Upper lobe of left lung (tissue), 6 donors: Measurements from ENCODE around the gene CHRNA4. TPM values are rescaled to one million over a fixed set of nuclear protein-coding genes. Genes with fewer than 3 reads are reported as not detected.

Experiments used
- ATAC-seq, 2 donors: fragments of 200-7000 bp; cut with Tn5 transposase; one replicate each; pipeline ENCODE4 v1.9.1; 2022; ENCODE audit warnings: mild to moderate bottlenecking in 2 of 2, moderate library complexity in 2 of 2; ENCODE audit not compliant: low FRiP score in 2 of 2
- DNase-seq, 2 donors: peaks; one replicate each; pipeline ENCODE4 v3.0.0-alpha.2; 2019 to 2020
- H3K27ac ChIP-seq, 4 donors: fragments of 200-600 bp; sonication (generic); one replicate each; pipeline ENCODE4 v1.5.1; 2016 to 2019
- H3K27me3 ChIP-seq, 4 donors: fragments of 200-600 bp; sonication (generic); one replicate each; pipeline ENCODE4 v1.5.1; 2017 to 2019
- H3K36me3 ChIP-seq, 4 donors: fragments of 200-600 bp; sonication (generic); one replicate each; pipeline ENCODE4 v1.5.1; 2016 to 2019
- H3K4me1 ChIP-seq, 4 donors: fragments of 200-600 bp; sonication (generic); one replicate each; pipeline ENCODE4 v1.5.1; 2018 to 2019
- H3K4me3 ChIP-seq, 4 donors: fragments of 200-600 bp; sonication (generic); one replicate each; pipeline ENCODE4 v1.5.1; 2017 to 2019; ENCODE audit warnings: mild to moderate bottlenecking in 2 of 4, moderate library complexity in 1 of 4
- H3K9me3 ChIP-seq, 4 donors: fragments of 200-600 bp; sonication (generic); one replicate each; pipeline ENCODE4 v1.5.1; 2018 to 2019
- CTCF ChIP-seq, 6 experiments: fragments of 450-650 bp in 4 of 6; fragments of 200-600 bp in 2 of 6; sonication (generic) in 2 of 6; IDR thresholded peaks; one replicate each; pipeline ENCODE4 v1.5.1; 2016 to 2019; ENCODE audit warnings: antibody characterized with exemption in 6 of 6
- EP300 ChIP-seq, 4 donors: sonication (generic); formaldehyde crosslinking; IDR thresholded peaks; one replicate each; pipeline ENCODE4 v1.5.1; 2017; ENCODE audit warnings: antibody characterized with exemption in 4 of 4, control low read depth in 2 of 4
- POLR2A ChIP-seq, 4 donors: fragments of 450-650 bp; IDR thresholded peaks; one replicate each; pipeline ENCODE4 v1.5.1; 2016 to 2017; ENCODE audit warnings: antibody characterized with exemption in 4 of 4, mild to moderate bottlenecking in 2 of 4
- POLR2AphosphoS5 ChIP-seq, 2 donors: sonication (generic); formaldehyde crosslinking; IDR thresholded peaks; one replicate each; pipeline ENCODE4 v1.5.1; 2017; ENCODE audit warnings: antibody characterized with exemption in 2 of 2
- WGBS, 2 donors: methylation state at CpG; one replicate each; pipeline ENCODE4 v1.1.5; 2017 to 2018; 5-methylcytosine and 5-hydroxymethylcytosine counted together
- total RNA-seq, 6 donors: library from RNA; depleted of rRNA in 4 of 6; stranded (reverse); fragments of >200 nt in 4 of 6; gene quantifications; one replicate each; pipeline versions ENCODE4 v1.1.0 to v1.2.1, GENCODE V29; 2016 to 2021
- donor health status: DM: no; HTN: no; CAD: no; lungs with moderate emphysema.
- donor health status: DM: no; HTN: yes; CAD: no; lungs with severe emphysema.

CHRNA4 gene
- total RNA-seq, 6 donors from 2014 or later = 0.10 TPM; not detected in 5

GRCh38 chr20:63326314-63327230 lies 34.6 kb downstream of the CHRNA4 start:
- no peak overlapping the region for H3K4me3 ChIP-seq
- H3K27me3 ChIP-seq = no peaks in the 10 kb centered on the region
- peaks cover 0 to 5% (median 2%) of the 10 kb centered on the region in 4 donors for H3K4me1 ChIP-seq
- 80 to 87% methylated on average over 11 to 15 of the region's 15 CpGs for WGBS, 2 donors
- DNase-seq (peak in 1 of 2 donors; percentile 40), ATAC-seq (no peak)
- H3K36me3 ChIP-seq = no peaks in the 10 kb centered on the region
- H3K9me3 ChIP-seq = peaks cover 0 to 8% (median 0%) of the 10 kb centered on the region in 4 donors
- TF ChIP-seq POLR2AphosphoS5 (IDR thresholded peaks at IDR 0.05) (no peak), CTCF (IDR thresholded peaks at IDR 0.05) (no peak), POLR2A (IDR thresholded peaks at IDR 0.05) (no peak), EP300 (IDR thresholded peaks at IDR 0.05) (no peak)
- H3K27ac ChIP-seq = peak overlapping the region in 2 of 4 donors; percentile 24 to 43

GRCh38 chr20:63325554-63326313 lies 35.4 kb downstream of the CHRNA4 start:
- DNase-seq (no peak), ATAC-seq (no peak)
- H3K4me3 ChIP-seq = no peak overlapping the region
- H3K9me3 ChIP-seq = peaks cover 0 to 5% (median 0%) of the 10 kb centered on the region in 4 donors
- WGBS, 2 donors = 90 to 94% methylated on average over 2 to 8 of the region's 8 CpGs
- no peaks in the 10 kb centered on the region for H3K36me3 ChIP-seq
- H3K27ac ChIP-seq = no peak overlapping the region
- TF ChIP-seq POLR2A (IDR thresholded peaks at IDR 0.05) (no peak), EP300 (IDR thresholded peaks at IDR 0.05) (no peak), CTCF (IDR thresholded peaks at IDR 0.05) (no peak), POLR2AphosphoS5 (IDR thresholded peaks at IDR 0.05) (no peak)
- H3K4me1 ChIP-seq = peaks cover 0 to 7% (median 4%) of the 10 kb centered on the region in 4 donors
- H3K27me3 ChIP-seq = no peaks in the 10 kb centered on the region

GRCh38 chr20:63325021-63325471 lies 36.1 kb downstream of the CHRNA4 start:
- H3K27me3 ChIP-seq = no peaks in the 10 kb centered on the region
- 84 to 85% methylated on average over 4 to 9 of the region's 10 CpGs for WGBS, 2 donors
- H3K36me3 ChIP-seq = no peaks in the 10 kb centered on the region
- H3K4me1 ChIP-seq = peaks cover 0 to 8% (median 4%) of the 10 kb centered on the region in 4 donors
- H3K27ac ChIP-seq = no peak overlapping the region
- no peak for TF ChIP-seq POLR2AphosphoS5 (IDR thresholded peaks at IDR 0.05)
- no peak for TF ChIP-seq EP300 (IDR thresholded peaks at IDR 0.05)
- TF ChIP-seq POLR2A (IDR thresholded peaks at IDR 0.05) = no peak
- H3K4me3 ChIP-seq = no peak overlapping the region
- ATAC-seq (no peak), DNase-seq (peak in 1 of 2 donors; percentile 49)
- peaks cover 0 to 5% (median 0%) of the 10 kb centered on the region in 4 donors for H3K9me3 ChIP-seq

- no peak overlapping the region for H3K4me3 ChIP-seq
- DNase-seq = no peak
- 76 to 78% methylated on average over 17 of the region's 18 CpGs for WGBS, 2 donors
- peaks cover 0 to 5% (median 0%) of the 10 kb centered on the region in 4 donors for H3K9me3 ChIP-seq
- no peaks in the 10 kb centered on the region for H3K36me3 ChIP-seq
- H3K4me1 ChIP-seq = peaks cover 0 to 8% (median 4%) of the 10 kb centered on the region in 4 donors
- no peak for ATAC-seq
- TF ChIP-seq EP300 (IDR thresholded peaks at IDR 0.05) (no peak), CTCF (IDR thresholded peaks at IDR 0.05) (no peak), POLR2A (IDR thresholded peaks at IDR 0.05) (no peak), POLR2AphosphoS5 (IDR thresholded peaks at IDR 0.05) (no peak)
- no peaks in the 10 kb centered on the region for H3K27me3 ChIP-seq
- H3K27ac ChIP-seq = no peak overlapping the region
These were observed 37.7 kb downstream of the CHRNA4 start for GRCh38 chr20:63323357-63323981.
